Measurements from ENCODE around the gene UROS.

DNA sequence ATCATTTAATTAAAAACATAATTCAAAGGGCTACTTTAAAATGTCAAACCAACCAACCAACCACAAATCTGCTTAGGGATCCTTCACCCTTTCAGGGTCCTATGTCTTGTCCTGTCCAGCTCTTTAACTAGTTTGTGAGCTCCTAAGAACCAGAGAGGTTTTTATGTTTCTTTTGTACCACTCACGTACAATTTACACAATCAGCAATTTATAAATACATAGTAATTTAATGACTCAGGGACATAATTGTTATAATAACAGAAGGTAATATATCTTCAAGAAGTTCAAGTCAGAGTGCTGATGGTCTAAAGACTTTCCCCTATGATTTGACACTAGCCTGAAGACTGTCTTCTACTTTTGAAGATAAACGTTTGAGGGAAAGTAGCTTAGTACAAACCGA is 42.1 kb upstream of the UROS start:
- no peak for TF ChIP-seq CTCF (IDR thresholded peaks at IDR 0.05; ENCODE audit: low read depth, low read length, poor library complexity, severe bottlenecking)
- TF ChIP-seq EZH2phosphoT487 (IDR thresholded peaks at IDR 0.05; ENCODE audit: borderline replicate concordance, low read length): no peak
